ENCODE results near the gene DMXL2.

DNA sequence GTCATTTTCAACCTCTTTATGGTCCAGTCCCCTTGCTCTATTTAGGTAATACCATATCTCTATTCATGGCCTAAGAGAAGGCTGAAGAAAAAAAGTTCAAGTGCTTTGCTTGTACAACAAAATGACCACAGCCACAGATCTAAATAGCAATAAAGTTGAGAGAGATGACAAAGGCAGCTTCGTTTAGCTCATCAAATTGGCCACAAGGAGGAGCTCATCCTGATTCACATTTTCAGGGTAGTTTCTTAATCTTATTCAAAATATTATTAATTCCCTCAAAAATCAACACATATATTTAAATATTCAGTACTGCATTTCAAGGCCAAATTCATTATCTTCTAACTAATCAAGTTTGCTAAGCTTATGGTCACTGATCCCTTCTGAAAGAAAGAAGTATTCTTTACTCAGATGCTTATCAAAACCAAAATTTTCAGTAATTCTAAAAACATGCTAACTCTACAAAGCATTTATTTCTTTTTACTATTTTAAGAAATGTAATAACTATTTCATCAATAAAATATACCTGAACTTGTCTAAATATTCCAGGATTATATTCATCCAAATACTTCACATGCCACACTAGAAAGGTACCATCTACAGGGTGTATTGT, 85.5 kb downstream of the DMXL2 start:
- TF ChIP-seq POLR2AphosphoS5 (IDR thresholded peaks at IDR 0.05; ENCODE audit: low read depth, low read length), result no peak
- TF ChIP-seq SIN3A (IDR thresholded peaks at IDR 0.05; ENCODE audit: borderline replicate concordance, insufficient read depth, low read length), result no peak
- TF ChIP-seq TAF1 (IDR thresholded peaks at IDR 0.05; ENCODE audit: borderline replicate concordance, insufficient read depth, low read length), result no peak
